Right lobe of liver (tissue), 4 donors: ENCODE data around the gene DTWD1.

ENCODE experiments used
- CTCF ChIP-seq, 4 donors: fragments of 200-600 bp in 3 of 4; fragments of 450-650 bp in 1 of 4; IDR thresholded peaks; one replicate each; pipeline versions ENCODE4 v1.5.1 to v1.8.0; 2016 to 2022; ENCODE audit warnings: antibody characterized with exemption in 4 of 4, mild to moderate bottlenecking in 2 of 4
- POLR2A ChIP-seq: fragments of 450-650 bp; IDR thresholded peaks from one replicate; pipeline ENCODE4 v1.6.1; 2017; ENCODE audit warnings: antibody characterized with exemption, mild to moderate bottlenecking
- donor health status: DM: no; HTN: no; CAD: no.
- donor health status: DM: no; HTN: no; CAD: no.
- donor health status: DM: no; HTN: yes; CAD: no.

GRCh38 chr15:49649987-49650386, 29.1 kb downstream of the DTWD1 start:
- TF ChIP-seq CTCF (IDR thresholded peaks at IDR 0.05): no peak
- no peak for TF ChIP-seq POLR2A
